Common myeloid progenitor, CD34-positive (primary cell): Measurements from ENCODE around the gene NFRKB.
"Not testable (repeated sequence)": the region's sequence is repeated elsewhere in the genome, so short reads cannot be mapped to it uniquely, and the experiment has no call there.

Experiments used
- CTCF ChIA-PET: fragments of 350-600 bp; sonication (Branson Sonifier 250); formaldehyde crosslinking; loops from one replicate; lab custom pipeline; 2021; ENCODE audit warnings: antibody characterized with exemption; lab: Charles Lee
- POLR2A ChIA-PET: fragments of 350-600 bp; sonication (Branson Sonifier 250); formaldehyde crosslinking; loops from one replicate; lab custom pipeline; 2021; ENCODE audit warnings: antibody characterized with exemption; lab: Charles Lee
- DNase-seq, 3 donors: peaks; one replicate each; pipeline versions ENCODE4 v3.0.0 to v3.0.0-alpha.2; 2013
- H3K27ac ChIP-seq, 2 experiments: 1 replicate in 1 of 2; 2 replicates in 1 of 2; pipeline ENCODE4 v1.7.0; 2013; ENCODE audit warnings: inconsistent platforms in 2 of 2, low read length in 2 of 2, mild to moderate bottlenecking in 2 of 2, low read depth in 1 of 2, moderate library complexity in 1 of 2; ENCODE audit not compliant: severe bottlenecking in 2 of 2, insufficient read depth in 1 of 2, poor library complexity in 1 of 2
- H3K27me3 ChIP-seq, 5 experiments: replicated peaks in 2 of 5; 1 replicate in 3 of 5; 2 replicates in 2 of 5; pipeline versions ENCODE4 v1.6.1 to v1.7.0; 2013; ENCODE audit warnings: low read length in 4 of 5, mild to moderate bottlenecking in 2 of 5, moderate library complexity in 2 of 5, inconsistent platforms in 1 of 5; ENCODE audit not compliant: insufficient read depth in 5 of 5, control insufficient read depth in 4 of 5
- H3K36me3 ChIP-seq, 4 experiments: 1 replicate in 2 of 4; 2 replicates in 2 of 4; pipeline versions ENCODE4 v1.6.1 to v1.7.0; 2013; ENCODE audit warnings: low read length in 3 of 4, control low read depth in 1 of 4, mild to moderate bottlenecking in 1 of 4; ENCODE audit not compliant: control insufficient read depth in 4 of 4, insufficient read depth in 4 of 4
- H3K4me1 ChIP-seq, 4 experiments: 1 replicate in 3 of 4; 2 replicates in 1 of 4; pipeline versions ENCODE4 v1.6.1 to v1.7.1; 2013; ENCODE audit warnings: low read length in 3 of 4, mild to moderate bottlenecking in 3 of 4, control low read depth in 1 of 4, inconsistent platforms in 1 of 4, moderate library complexity in 1 of 4; ENCODE audit not compliant: control insufficient read depth in 4 of 4, insufficient read depth in 4 of 4; ENCODE audit errors: control extremely low read depth in 1 of 4
- H3K4me3 ChIP-seq, 7 experiments: 1 replicate in 4 of 7; 2 replicates in 3 of 7; pipeline versions ENCODE4 v1.5.1 to v1.7.0; 2013; ENCODE audit warnings: mild to moderate bottlenecking in 7 of 7, low read length in 6 of 7, moderate library complexity in 6 of 7, inconsistent platforms in 2 of 7, low read depth in 2 of 7, control low read depth in 1 of 7; ENCODE audit not compliant: insufficient read depth in 4 of 7, control insufficient read depth in 1 of 7; ENCODE audit errors: extremely low read depth in 1 of 7
- H3K9me3 ChIP-seq, 5 experiments: 1 replicate in 4 of 5; 2 replicates in 1 of 5; pipeline versions ENCODE4 v1.6.1 to v1.7.1; 2013; ENCODE audit warnings: low read length in 4 of 5, mild to moderate bottlenecking in 2 of 5, inconsistent platforms in 1 of 5, low read depth in 1 of 5, moderate library complexity in 1 of 5; ENCODE audit not compliant: control insufficient read depth in 4 of 5, insufficient read depth in 2 of 5; ENCODE audit errors: control extremely low read depth in 1 of 5
- WGBS: methylation state at CpG from one replicate; pipeline ENCODE4 v1.1.5; 2013; ENCODE audit not compliant: insufficient coverage; 5-methylcytosine and 5-hydroxymethylcytosine counted together

The NFRKB gene

DNA sequence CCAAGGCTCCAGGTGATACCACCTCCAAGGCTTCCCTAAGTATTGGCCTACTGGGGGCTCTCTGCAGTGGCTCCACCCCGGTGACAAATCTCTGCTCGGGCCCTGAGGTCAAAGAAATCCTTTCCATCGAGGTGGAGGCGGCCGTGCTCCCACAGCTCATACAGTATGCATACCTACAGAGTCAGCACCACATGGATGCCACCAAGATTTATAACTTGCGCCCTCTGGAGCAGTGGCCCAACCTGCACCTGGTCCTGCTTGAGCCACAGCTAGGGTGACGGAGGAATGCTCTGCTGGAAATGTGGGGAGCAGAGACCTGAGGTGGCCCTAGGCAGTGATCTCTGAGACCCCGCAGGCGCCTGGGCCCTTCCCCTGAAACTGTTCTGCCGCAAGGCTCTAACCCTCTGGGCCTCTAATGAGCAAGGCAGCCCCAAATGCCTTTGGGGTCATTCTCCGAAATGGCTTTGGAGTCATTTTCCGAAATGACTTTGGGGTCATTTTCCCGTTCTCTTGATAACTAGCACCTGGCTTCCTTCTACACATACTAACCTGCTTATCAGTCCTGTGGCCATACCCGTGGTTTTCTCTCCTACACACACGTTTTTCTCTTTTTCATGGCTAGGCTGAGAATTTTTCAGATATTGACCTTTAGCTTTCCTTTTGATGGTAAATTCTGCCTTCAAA lies 45.8 kb downstream of the NFRKB start:
- H3K4me3 ChIP-seq: no peak overlapping the region
- no peak overlapping the region for H3K27ac ChIP-seq
- no peaks in the 10 kb centered on the region for H3K27me3 ChIP-seq
- 90% methylated on average over 12 of the region's 15 CpGs for WGBS
- CTCF ChIA-PET: no interaction called here
- POLR2A ChIA-PET: no interaction called here
- no peaks in the 10 kb centered on the region for H3K36me3 ChIP-seq
- peaks cover 0 to 15% (median 12%) of the 10 kb centered on the region in 4 experiments for H3K4me1 ChIP-seq
- no peak for DNase-seq
- H3K9me3 ChIP-seq: no peaks in the 10 kb centered on the region

DNA sequence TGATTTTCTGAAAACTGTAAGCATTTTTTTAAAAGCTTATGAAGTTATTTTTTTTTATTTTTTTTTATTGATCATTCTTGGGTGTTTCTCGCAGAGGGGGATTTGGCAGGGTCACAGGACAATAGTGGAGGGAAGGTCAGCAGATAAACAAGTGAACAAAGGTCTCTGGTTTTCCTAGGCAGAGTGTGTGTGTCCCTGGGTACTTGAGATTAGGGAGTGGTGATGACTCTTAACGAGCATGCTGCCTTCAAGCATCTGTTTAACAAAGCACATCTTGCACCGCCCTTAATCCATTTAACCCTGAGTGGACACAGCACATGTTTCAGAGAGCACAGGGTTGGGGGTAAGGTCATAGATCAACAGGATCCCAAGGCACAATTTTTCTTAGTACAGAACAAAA lies 48.0 kb downstream of the NFRKB start:
- H3K36me3 ChIP-seq, H3K27ac ChIP-seq, H3K27me3 ChIP-seq, CTCF ChIA-PET, H3K4me1 ChIP-seq, POLR2A ChIA-PET, H3K9me3 ChIP-seq, DNase-seq: not testable (repeated sequence)
- no CpG with 5 or more reads among the region's 3 CpGs for WGBS
- peak overlapping the region in 1 of 7 experiments; percentile 26 for H3K4me3 ChIP-seq

DNA sequence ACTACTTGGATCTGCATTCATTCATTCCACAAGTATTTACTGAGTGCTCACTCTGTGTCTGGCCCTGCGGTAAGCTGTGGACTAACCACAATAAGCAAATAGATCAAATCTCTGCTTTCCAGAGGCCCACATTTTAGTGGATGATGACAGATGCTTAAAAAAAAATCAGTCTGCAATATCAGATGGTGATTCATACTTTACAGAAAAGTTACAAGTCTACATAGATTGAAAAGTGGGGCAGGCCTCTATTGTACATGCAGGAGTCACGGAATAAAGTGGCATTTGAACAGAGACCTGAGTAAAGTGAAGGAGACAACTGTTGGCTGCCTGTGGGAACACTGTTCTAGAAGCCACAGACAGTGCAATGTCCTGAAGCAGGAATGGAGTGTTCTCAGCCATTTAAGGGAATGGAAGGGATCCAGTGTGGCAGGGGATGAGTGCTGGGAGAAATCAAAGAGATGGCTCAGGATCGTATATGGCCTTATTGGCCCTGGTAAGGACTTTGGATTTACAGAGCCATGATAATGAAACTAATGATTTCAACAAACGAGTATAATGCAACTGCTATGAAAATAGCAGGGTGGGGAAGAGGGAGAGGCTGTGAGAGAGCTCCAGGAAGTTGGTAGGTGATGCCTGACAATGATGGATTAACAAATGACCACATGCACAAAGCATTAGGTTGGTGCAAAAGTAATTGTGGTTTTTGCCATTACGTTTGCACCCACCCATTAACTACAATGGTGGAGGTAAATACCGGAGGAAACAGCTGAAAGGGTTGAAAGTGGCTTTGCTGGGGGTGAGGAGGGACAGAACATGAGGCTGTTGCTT lies 48.7 kb downstream of the NFRKB start:
- peak overlapping the region in 1 of 7 experiments; percentile 26 for H3K4me3 ChIP-seq
- H3K9me3 ChIP-seq: peaks cover 0 to 2% (median 0%) of the 10 kb centered on the region in 5 experiments
- H3K27me3 ChIP-seq: no peaks in the 10 kb centered on the region
- H3K36me3 ChIP-seq: no peaks in the 10 kb centered on the region
- ChIA-PET POLR2A (no interaction called here), CTCF (no interaction called here)
- peaks cover 0 to 10% (median 7%) of the 10 kb centered on the region in 4 experiments for H3K4me1 ChIP-seq
- DNase-seq: peak; percentile 39 to 86 (median 80)
- WGBS: 19% methylated on average over 5 of the region's 6 CpGs
- no peak overlapping the region for H3K27ac ChIP-seq
